ENCODE measurements around the gene LRCH3. TPM values are rescaled to one million over a fixed set of nuclear protein-coding genes. Genes with fewer than 3 reads are reported as not detected.
A peak's percentile ranks its signal among the peaks of the same experiment; 100 is the strongest.

The LRCH3 gene
- total and polyA plus RNA-seq, 9 of the 15 experiments (the other 6 are each of a cell fraction or from before 2014, with no cell fraction given): 4.6 to 75.3 (median 30.3) TPM

DNA sequence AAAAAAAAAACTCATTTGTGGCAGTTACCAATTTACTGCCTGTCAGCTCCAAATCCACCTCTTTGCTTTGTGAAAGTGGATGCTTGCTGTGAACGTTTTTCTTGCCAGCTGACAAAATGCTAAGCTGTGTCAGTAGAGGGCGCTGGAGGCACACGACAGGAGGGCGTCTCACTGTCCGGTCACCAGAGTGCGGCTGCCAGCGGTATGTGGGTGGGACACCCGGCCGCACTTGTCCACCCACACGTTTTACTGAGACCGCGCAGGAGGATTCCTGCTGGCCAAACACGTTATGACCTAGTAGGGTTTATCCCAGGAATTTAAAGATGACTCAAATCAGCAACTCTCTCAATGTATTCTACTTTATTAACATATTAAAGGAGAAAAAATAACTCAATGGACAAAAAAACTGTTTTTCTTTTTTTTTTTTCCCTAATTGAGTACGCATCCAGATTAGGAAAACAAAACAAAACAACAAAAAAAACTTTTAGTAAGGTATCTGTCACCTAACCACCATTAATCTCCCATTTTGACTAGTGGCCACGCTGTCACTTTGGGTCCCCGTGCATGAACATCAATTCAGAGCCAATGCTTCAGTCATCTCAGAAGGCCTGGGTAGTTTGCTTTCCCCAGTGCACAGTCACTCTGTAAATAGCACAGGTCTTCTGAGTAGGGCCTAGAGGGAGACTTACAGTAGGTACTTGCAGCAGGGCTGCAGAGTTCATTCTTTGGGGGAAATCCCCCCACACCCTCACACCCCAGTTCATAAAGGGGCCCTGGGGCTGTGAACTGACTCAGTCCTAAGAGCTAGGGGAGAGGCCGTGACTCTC is 115.2 kb downstream of the LRCH3 start:
- Histone ChIP-seq H2AFZ (ENCODE audit: low read depth, low read length) (peak overlapping the region; percentile 11; the same call in 1 of the 2 replicates), H3K9me3 (replicated peaks; ENCODE audit: control insufficient read depth, insufficient read depth, low read depth, low read length) (no peaks in the 10 kb centered on the region), H4K20me1 (replicated peaks; ENCODE audit: control insufficient read depth, insufficient read depth, low read length) (no peaks in the 10 kb centered on the region), H3K36me3 (ENCODE audit: control insufficient read depth, insufficient read depth, low read length) (no peaks in the 10 kb centered on the region), H3K79me2 (ENCODE audit: control insufficient read depth, insufficient read depth, low read length) (no peaks in the 10 kb centered on the region), H3K9ac (ENCODE audit: insufficient read depth in 1 of 2, low read depth in 2 of 2, low read length in 2 of 2) (peak overlapping the region in 1 of 2 experiments; percentile 15; a peak in 1 of 4 replicates), H3K4me3 (no peak overlapping the region), H3K27me3 (ENCODE audit: control insufficient read depth in 2 of 2, insufficient read depth in 2 of 2, low read length in 2 of 2) (no peaks in the 10 kb centered on the region), H3K9me1 (ENCODE audit: control insufficient read depth, insufficient read depth, low read length) (no peaks in the 10 kb centered on the region), H3K4me1 (replicated peaks in 1 of 2; ENCODE audit: control insufficient read depth in 2 of 2, insufficient read depth in 2 of 2, low read length in 2 of 2) (peaks cover 0 to 6% of the 10 kb centered on the region in 2 experiments; a peak in 2 of 5 replicates), H3K27ac (ENCODE audit: extremely low read depth, low read depth, low read length) (no peak overlapping the region), H3K4me2 (ENCODE audit: insufficient read depth, low read length) (peak overlapping the region; percentile 5)
- BruUV-seq (replicated peaks): no TSS peak
- FAIRE-seq (peak; percentile 97), DNase-seq (ENCODE audit: extremely low read depth in 1 of 4, low spot score in 3 of 4) (peak; percentile 88 to 96 (median 95)), ATAC-seq (peak; percentile 100)
- ChIA-PET CTCF (ENCODE audit: low intra/inter-chr PET ratio) (interaction anchor here (0.7 to 1.2 kb wide), 3 partner anchors 37 to 171 kb away, joined by 3 to 6 read pairs (median 5); no protein-coding TSS in a partner anchor), POLR2A (interaction anchor here (0.6 to 1.0 kb wide), 3 partner anchors 7 to 170 kb away, joined by 3 to 4 read pairs (median 3); no protein-coding TSS in a partner anchor)
- intact Hi-C loops (cut with micrococcal nuclease): loop anchor here (5.0 to 10.0 kb wide), 3 partner anchors 146 to 311 kb away; no protein-coding TSS in a partner anchor
- in situ Hi-C loops (cut with MboI): no loop called here
- 10% methylated on average over 17 of the region's 17 CpGs for WGBS (ENCODE audit: insufficient coverage, low coverage, missing lambda C conversion rate)
- TF ChIP-seq SMARCA5 (IDR thresholded peaks at IDR 0.05) (no peak), STAT6 (CRISPR knock-in tag; IDR thresholded peaks at IDR 0.05) (no peak), KLF16 (IDR thresholded peaks at IDR 0.05) (peak; percentile 55; the same call in 1 of the 2 replicates), TFAP4 (CRISPR knock-in tag; IDR thresholded peaks at IDR 0.05; ENCODE audit: borderline replicate concordance) (peak; percentile 96), ZC3H11A (IDR thresholded peaks at IDR 0.05; ENCODE audit: low read depth, low read length) (0 out of 2 replicates have a peak, but pooled peaks have one; percentile 14), FOXA3 (CRISPR knock-in tag; conservative IDR thresholded peaks at IDR 0.05 in 1 of 2, IDR thresholded peaks at IDR 0.05 in 1 of 2) (no peak), KLF13 (tag; IDR thresholded peaks at IDR 0.05; ENCODE audit: borderline replicate concordance, low read depth) (no peak), CTCF (IDR thresholded peaks at IDR 0.05 in 2 of 3, conservative IDR thresholded peaks at IDR 0.05 in 1 of 3; ENCODE audit: insufficient read depth in 2 of 3, low read depth in 1 of 3, low read length in 3 of 3) (peak; percentile 96 to 98 (median 96)), EHMT2 (IDR thresholded peaks at IDR 0.05) (no peak), TOE1 (IDR thresholded peaks at IDR 0.05; ENCODE audit: borderline replicate concordance) (no peak), TOE1 (CRISPR knock-in tag; IDR thresholded peaks at IDR 0.05; ENCODE audit: borderline replicate concordance, low read depth) (no peak), PML (IDR thresholded peaks at IDR 0.05; ENCODE audit: low read length) (0 out of 2 replicates have a peak, but pooled peaks have one; percentile 35)
- TF ChIP-seq, protein P1, sequence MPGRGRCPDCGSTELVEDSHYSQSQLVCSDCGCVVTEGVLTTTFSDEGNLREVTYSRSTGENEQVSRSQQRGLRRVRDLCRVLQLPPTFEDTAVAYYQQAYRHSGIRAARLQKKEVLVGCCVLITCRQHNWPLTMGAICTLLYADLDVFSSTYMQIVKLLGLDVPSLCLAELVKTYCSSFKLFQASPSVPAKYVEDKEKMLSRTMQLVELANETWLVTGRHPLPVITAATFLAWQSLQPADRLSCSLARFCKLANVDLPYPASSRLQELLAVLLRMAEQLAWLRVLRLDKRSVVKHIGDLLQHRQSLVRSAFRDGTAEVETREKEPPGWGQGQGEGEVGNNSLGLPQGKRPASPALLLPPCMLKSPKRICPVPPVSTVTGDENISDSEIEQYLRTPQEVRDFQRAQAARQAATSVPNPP (IDR thresholded peaks at IDR 0.05; ENCODE audit: borderline replicate concordance, insufficient read depth, insufficient read length): no peak
